SK-N-SH (cell line): Measurements from ENCODE around the gene PCGF2. TPM values are rescaled to one million over a fixed set of nuclear protein-coding genes. Genes with fewer than 3 reads are reported as not detected.

ENCODE experiments used
- CTCF ChIA-PET: fragments of 300-600, 350-600 bp; formaldehyde crosslinking; extraction: SDS; loops from one replicate; lab custom pipeline; 2021; lab: Yijun Ruan, JAX
- POLR2A ChIA-PET: fragments of 350-600 bp; sonication (Branson Sonifier 250); formaldehyde crosslinking; extraction: SDS; loops from one replicate; lab custom pipeline; 2020; ENCODE audit warnings: antibody characterized with exemption, inconsistent platforms; lab: Yijun Ruan, JAX
- DNase-seq: peaks from one replicate; pipeline ENCODE4 v3.0.0; 2012
- H2AFZ ChIP-seq: fragments of 200-600 bp; sonication (generic); 2 replicates; pipeline ENCODE4 v1.8.1; 2016; ENCODE audit warnings: antibody characterized with exemption, mild to moderate bottlenecking, low read depth
- H3F3A ChIP-seq: fragments of 200-600 bp; sonication (generic); replicated peaks from 2 replicates; pipeline ENCODE3; 2016; ENCODE audit warnings: antibody characterized with exemption, mild to moderate bottlenecking; ENCODE audit not compliant: insufficient read depth
- H3K27ac ChIP-seq, 2 experiments: fragments of 200-500 bp in 1 of 2; fragments of 200-600 bp in 1 of 2; sonication (Bioruptor generic) in 1 of 2; sonication (generic), shearing (Covaris generic) in 1 of 2; 2 replicates each; pipeline versions ENCODE4 v1.5.1 to v1.6.1; 2014 to 2016; ENCODE audit warnings: low read depth in 2 of 2, inconsistent platforms in 1 of 2, low read length in 1 of 2, mild to moderate bottlenecking in 1 of 2, mixed read lengths in 1 of 2
- H3K27me3 ChIP-seq: fragments of 200-600 bp; sonication (generic), shearing (Covaris generic); 2 replicates; pipeline ENCODE4 v1.6.1; 2016; ENCODE audit warnings: mixed run types; ENCODE audit not compliant: insufficient read depth
- H3K36me3 ChIP-seq, 2 experiments: fragments of 200-500 bp in 1 of 2; fragments of 200-600 bp in 1 of 2; sonication (Bioruptor generic) in 1 of 2; sonication (generic) in 1 of 2; replicated peaks in 1 of 2; 2 replicates each; pipeline versions ENCODE3 to v1.5.1; 2014 to 2016; ENCODE audit warnings: low read length in 1 of 2, mild to moderate bottlenecking in 1 of 2; ENCODE audit not compliant: insufficient read depth in 2 of 2, control insufficient read depth in 1 of 2
- H3K4me1 ChIP-seq, 2 experiments: fragments of 200-500 bp in 1 of 2; fragments of 200-600 bp in 1 of 2; sonication (Bioruptor generic) in 1 of 2; sonication (generic), shearing (Covaris generic) in 1 of 2; 2 replicates each; pipeline versions ENCODE4 v1.5.1 to v1.6.1; 2014 to 2016; ENCODE audit warnings: low read depth in 1 of 2, low read length in 1 of 2, mixed run types in 1 of 2; ENCODE audit not compliant: insufficient read depth in 2 of 2, control insufficient read depth in 1 of 2
- H3K4me2 ChIP-seq: fragments of 200-600 bp; sonication (generic), shearing (Covaris generic); 2 replicates; pipeline ENCODE4 v1.6.1; 2017; ENCODE audit warnings: mixed run types
- H3K4me3 ChIP-seq, 2 experiments: fragments of 200-500 bp in 1 of 2; fragments of 200-600 bp in 1 of 2; sonication (Bioruptor generic) in 1 of 2; sonication (generic), shearing (Covaris generic) in 1 of 2; 2 replicates each; pipeline versions ENCODE4 v1.5.1 to v1.8.1; 2014 to 2016; ENCODE audit warnings: low read depth in 2 of 2, inconsistent platforms in 1 of 2, low read length in 1 of 2, mild to moderate bottlenecking in 1 of 2, mixed read lengths in 1 of 2, moderate library complexity in 1 of 2
- H3K79me2 ChIP-seq: fragments of 200-600 bp; sonication (generic); 2 replicates; pipeline ENCODE4 v1.8.1; 2017; ENCODE audit warnings: mild to moderate bottlenecking; ENCODE audit not compliant: insufficient read depth
- H3K9ac ChIP-seq: fragments of 200-600 bp; sonication (generic); 2 replicates; pipeline ENCODE4 v1.6.1; 2017; ENCODE audit warnings: mixed run types
- H3K9me2 ChIP-seq: fragments of 200-600 bp; sonication (generic); 2 replicates; pipeline ENCODE4 v1.6.1; 2017; ENCODE audit warnings: mixed run types
- H3K9me3 ChIP-seq: fragments of 200-600 bp; sonication (generic); 2 replicates; pipeline ENCODE4 v1.6.1; 2017; ENCODE audit warnings: mixed run types, mild to moderate bottlenecking, moderate library complexity
- H4K20me1 ChIP-seq: fragments of 200-600 bp; sonication (generic); 2 replicates; pipeline ENCODE4 v1.6.1; 2017; ENCODE audit warnings: mild to moderate bottlenecking, mixed run types; ENCODE audit not compliant: insufficient read depth
- CHD2 ChIP-seq: fragments of 150-350 bp; IDR thresholded peaks from 2 replicates; pipeline ENCODE4 v1.6.1; 2018; ENCODE audit warnings: low read length; ENCODE audit not compliant: partially characterized antibody
- ELF1 ChIP-seq: IDR thresholded peaks from 2 replicates; pipeline ENCODE4 v1.4.0; 2012
- EZH2phosphoT487 ChIP-seq: fragments of 200-600 bp; sonication (generic); IDR thresholded peaks from 2 replicates; pipeline ENCODE4 v1.6.1; 2017; ENCODE audit warnings: low read depth, mixed run types, mild to moderate bottlenecking, antibody characterized with exemption, moderate library complexity, borderline replicate concordance
- FOXJ3 ChIP-seq: sonication (generic); formaldehyde crosslinking; IDR thresholded peaks from 2 replicates; pipeline ENCODE4 v1.5.1; 2020; ENCODE audit warnings: mild to moderate bottlenecking, missing genetic modification reagents
- FOXM1 ChIP-seq: IDR thresholded peaks from 2 replicates; pipeline ENCODE4 v1.4.0; 2012; ENCODE audit warnings: low read depth, mild to moderate bottlenecking
- GABPA ChIP-seq: IDR thresholded peaks from 2 replicates; pipeline ENCODE4 v1.4.0; 2012; ENCODE audit warnings: low read depth, mild to moderate bottlenecking
- MEF2A ChIP-seq: IDR thresholded peaks from 2 replicates; pipeline ENCODE4 v1.4.0; 2012; ENCODE audit warnings: low read depth, borderline replicate concordance
- MXI1 ChIP-seq: IDR thresholded peaks from 2 replicates; pipeline ENCODE4 v1.6.1; 2012; ENCODE audit warnings: mild to moderate bottlenecking, low read depth, low read length, improper control_type of control experiment
- NFIC ChIP-seq: IDR thresholded peaks from 2 replicates; pipeline ENCODE4 v1.4.0; 2012; ENCODE audit warnings: borderline replicate concordance
- NRF1 ChIP-seq: IDR thresholded peaks from 2 replicates; pipeline ENCODE4 v1.6.1; 2012; ENCODE audit warnings: low read depth, mild to moderate bottlenecking, low read length
- POLR2AphosphoS5 ChIP-seq: IDR thresholded peaks from 2 replicates; pipeline ENCODE4 v1.6.1; 2012; ENCODE audit warnings: low read depth, low read length
- RAD21 ChIP-seq: IDR thresholded peaks from 2 replicates; pipeline ENCODE4 v1.6.1; 2012; ENCODE audit warnings: mild to moderate bottlenecking, low read length
- RXRA ChIP-seq: IDR thresholded peaks from 2 replicates; pipeline ENCODE4 v1.4.0; 2012; ENCODE audit warnings: low read depth, mild to moderate bottlenecking, borderline replicate concordance
- TAF1 ChIP-seq: IDR thresholded peaks from 2 replicates; pipeline ENCODE4 v1.6.1; 2012; ENCODE audit warnings: low read depth, mild to moderate bottlenecking, low read length, moderate library complexity, borderline replicate concordance
- TCF12 ChIP-seq: IDR thresholded peaks from 2 replicates; pipeline ENCODE4 v1.4.0; 2012
- YY1 ChIP-seq: IDR thresholded peaks from 2 replicates; pipeline ENCODE4 v1.4.0; 2012; ENCODE audit warnings: low read depth, mild to moderate bottlenecking
- WGBS: methylation state at CpG from one replicate; pipeline ENCODE4 v1.1.6; 2017; ENCODE audit warnings: low lambda C conversion rate; 5-methylcytosine and 5-hydroxymethylcytosine counted together
- polyA plus RNA-seq, 3 experiments: library from polyadenylated mRNA; depleted of rRNA; stranded (reverse); fragments of >200 nt; gene quantifications; 2 replicates each; pipeline ENCODE4 v1.2.3, GENCODE V29; 2012
- TF ChIP-seq, protein P1 (sequence below): IDR thresholded peaks from 2 replicates; pipeline ENCODE4 v1.4.0; 2012; ENCODE audit warnings: low read depth
- TF ChIP-seq, protein P2 (sequence below): IDR thresholded peaks from 2 replicates; pipeline ENCODE4 v1.6.1; 2012; ENCODE audit warnings: mild to moderate bottlenecking, low read depth, low read length, moderate library complexity
- TF ChIP-seq, protein P3 (sequence below): fragments of 200-600 bp; sonication (generic); IDR thresholded peaks from 2 replicates; pipeline ENCODE4 v1.6.1; 2017; ENCODE audit warnings: antibody characterized with exemption, mild to moderate bottlenecking, moderate library complexity
- TF ChIP-seq, protein P4 (sequence below): IDR thresholded peaks from 2 replicates; pipeline ENCODE4 v1.4.0; 2012; ENCODE audit warnings: low read depth, borderline replicate concordance

Gene PCGF2
- polyA plus RNA-seq, 1 of the 3 experiments (the other 2 are of a cell fraction) = 39.8 TPM

DNA sequence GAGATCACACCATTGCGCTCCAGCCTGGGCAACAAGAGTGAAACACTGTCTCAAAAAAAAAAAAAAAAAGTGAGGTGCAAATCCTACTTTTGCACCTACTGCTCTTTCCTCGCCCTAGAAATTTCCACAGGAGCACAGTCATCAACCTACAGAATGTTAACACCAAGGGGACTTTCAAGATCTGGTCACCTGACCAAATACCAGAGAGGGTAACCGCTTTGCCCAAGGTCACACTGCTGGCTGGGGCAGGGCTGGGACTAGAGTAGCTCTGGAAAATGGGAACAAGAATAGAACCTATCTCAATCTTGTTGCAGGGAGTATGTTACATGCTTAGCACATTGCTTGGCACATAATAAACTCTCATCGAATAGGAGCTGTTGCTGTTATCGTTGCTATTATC lies 49.4 kb downstream of the PCGF2 start:
- ChIA-PET CTCF (no interaction called here), POLR2A (no interaction called here)
- Histone ChIP-seq H4K20me1 (no peaks in the 10 kb centered on the region), H3K79me2 (peaks cover 2% of the 10 kb centered on the region; the same call in 1 of the 2 replicates), H3K4me1 (peaks cover 10 to 26% of the 10 kb centered on the region in 2 experiments; a peak in 2 of 4 replicates), H3K4me3 (no peak overlapping the region), H2AFZ (no peak overlapping the region), H3F3A (peaks cover 23% of the 10 kb centered on the region), H3K4me2 (no peak overlapping the region), H3K36me3 (no peaks in the 10 kb centered on the region), H3K9me3 (no peaks in the 10 kb centered on the region), H3K9me2 (no peaks in the 10 kb centered on the region), H3K27ac (no peak overlapping the region), H3K27me3 (no peaks in the 10 kb centered on the region), H3K9ac (no peak overlapping the region)
- no peak for DNase-seq
- TF ChIP-seq FOXM1 = no peak
- no peak for TF ChIP-seq NFIC
- TF ChIP-seq YY1 = no peak
- no peak for TF ChIP-seq MEF2A
- TF ChIP-seq, protein P1, sequence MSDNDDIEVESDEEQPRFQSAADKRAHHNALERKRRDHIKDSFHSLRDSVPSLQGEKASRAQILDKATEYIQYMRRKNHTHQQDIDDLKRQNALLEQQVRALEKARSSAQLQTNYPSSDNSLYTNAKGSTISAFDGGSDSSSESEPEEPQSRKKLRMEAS = no peak
- no peak for TF ChIP-seq NRF1
- TF ChIP-seq FOXJ3 (CRISPR knock-in tag) = no peak
- no peak for TF ChIP-seq EZH2phosphoT487
- TF ChIP-seq GABPA = no peak
- no peak for TF ChIP-seq CHD2
- no peak for TF ChIP-seq TCF12
- TF ChIP-seq, protein P2, sequence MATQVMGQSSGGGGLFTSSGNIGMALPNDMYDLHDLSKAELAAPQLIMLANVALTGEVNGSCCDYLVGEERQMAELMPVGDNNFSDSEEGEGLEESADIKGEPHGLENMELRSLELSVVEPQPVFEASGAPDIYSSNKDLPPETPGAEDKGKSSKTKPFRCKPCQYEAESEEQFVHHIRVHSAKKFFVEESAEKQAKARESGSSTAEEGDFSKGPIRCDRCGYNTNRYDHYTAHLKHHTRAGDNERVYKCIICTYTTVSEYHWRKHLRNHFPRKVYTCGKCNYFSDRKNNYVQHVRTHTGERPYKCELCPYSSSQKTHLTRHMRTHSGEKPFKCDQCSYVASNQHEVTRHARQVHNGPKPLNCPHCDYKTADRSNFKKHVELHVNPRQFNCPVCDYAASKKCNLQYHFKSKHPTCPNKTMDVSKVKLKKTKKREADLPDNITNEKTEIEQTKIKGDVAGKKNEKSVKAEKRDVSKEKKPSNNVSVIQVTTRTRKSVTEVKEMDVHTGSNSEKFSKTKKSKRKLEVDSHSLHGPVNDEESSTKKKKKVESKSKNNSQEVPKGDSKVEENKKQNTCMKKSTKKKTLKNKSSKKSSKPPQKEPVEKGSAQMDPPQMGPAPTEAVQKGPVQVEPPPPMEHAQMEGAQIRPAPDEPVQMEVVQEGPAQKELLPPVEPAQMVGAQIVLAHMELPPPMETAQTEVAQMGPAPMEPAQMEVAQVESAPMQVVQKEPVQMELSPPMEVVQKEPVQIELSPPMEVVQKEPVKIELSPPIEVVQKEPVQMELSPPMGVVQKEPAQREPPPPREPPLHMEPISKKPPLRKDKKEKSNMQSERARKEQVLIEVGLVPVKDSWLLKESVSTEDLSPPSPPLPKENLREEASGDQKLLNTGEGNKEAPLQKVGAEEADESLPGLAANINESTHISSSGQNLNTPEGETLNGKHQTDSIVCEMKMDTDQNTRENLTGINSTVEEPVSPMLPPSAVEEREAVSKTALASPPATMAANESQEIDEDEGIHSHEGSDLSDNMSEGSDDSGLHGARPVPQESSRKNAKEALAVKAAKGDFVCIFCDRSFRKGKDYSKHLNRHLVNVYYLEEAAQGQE = no peak
- WGBS = 92% methylated on average over 5 of the region's 5 CpGs

DNA sequence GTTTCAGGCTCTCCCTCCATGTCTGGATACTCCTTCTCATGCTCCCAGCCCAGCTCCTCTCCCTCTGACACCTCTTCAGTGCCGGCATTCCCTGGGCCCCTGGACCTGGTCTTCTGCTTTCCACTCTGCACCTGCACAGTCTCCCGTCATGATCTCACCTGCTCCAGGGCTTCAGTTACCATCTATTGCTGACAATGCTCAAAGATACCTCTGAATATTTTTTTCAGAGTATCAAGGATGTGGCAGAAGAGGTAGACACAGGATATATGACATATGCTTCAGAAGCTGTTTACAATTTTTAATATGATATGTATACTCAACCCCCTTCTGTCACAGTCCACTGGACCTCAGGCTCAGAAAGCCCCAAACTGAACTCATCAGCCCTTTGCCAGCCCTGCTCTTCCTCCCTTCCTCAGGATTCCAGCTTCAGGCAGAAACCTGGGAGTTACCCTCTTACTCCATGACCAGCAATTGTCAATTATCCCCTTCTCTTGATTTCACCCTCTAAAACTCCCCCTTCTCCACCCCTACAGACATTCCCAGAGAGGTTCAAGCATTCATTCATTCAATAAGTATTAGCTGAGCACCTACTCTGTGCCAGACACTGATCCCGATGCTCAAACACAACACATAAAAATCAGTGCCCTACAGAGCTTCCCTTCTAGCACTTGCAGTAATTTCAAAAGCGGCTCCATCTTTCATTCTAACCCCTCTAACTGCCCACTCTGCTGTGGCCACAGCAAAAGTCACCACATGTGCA lies 50.9 kb downstream of the PCGF2 start:
- no peaks in the 10 kb centered on the region for H3K36me3 ChIP-seq
- POLR2A ChIA-PET = interaction anchor here (1.0 kb wide), 1 partner anchor 31 kb away, joined by 3 read pairs; no protein-coding TSS in a partner anchor
- 88% methylated on average over 4 of the region's 4 CpGs for WGBS
- H3K4me3 ChIP-seq = no peak overlapping the region
- H3K9me2 ChIP-seq = no peaks in the 10 kb centered on the region
- H3K4me1 ChIP-seq = peaks cover 13 to 23% of the 10 kb centered on the region in 2 experiments; a peak in 2 of 4 replicates
- no peaks in the 10 kb centered on the region for H3K79me2 ChIP-seq
- H3K9me3 ChIP-seq = no peaks in the 10 kb centered on the region
- CTCF ChIA-PET = interaction anchor here (1.2 to 1.7 kb wide), 4 partner anchors 20 to 188 kb away, joined by 3 to 7 read pairs (median 5); no protein-coding TSS in a partner anchor
- H2AFZ ChIP-seq = no peak overlapping the region
- no peak overlapping the region for H3K9ac ChIP-seq
- no peaks in the 10 kb centered on the region for H4K20me1 ChIP-seq
- no peak overlapping the region for H3K27ac ChIP-seq
- no peak overlapping the region for H3K4me2 ChIP-seq
- H3K27me3 ChIP-seq = no peaks in the 10 kb centered on the region
- peaks cover 11% of the 10 kb centered on the region for H3F3A ChIP-seq
- DNase-seq = no peak
- no peak for TF ChIP-seq ELF1
- TF ChIP-seq, protein P3, sequence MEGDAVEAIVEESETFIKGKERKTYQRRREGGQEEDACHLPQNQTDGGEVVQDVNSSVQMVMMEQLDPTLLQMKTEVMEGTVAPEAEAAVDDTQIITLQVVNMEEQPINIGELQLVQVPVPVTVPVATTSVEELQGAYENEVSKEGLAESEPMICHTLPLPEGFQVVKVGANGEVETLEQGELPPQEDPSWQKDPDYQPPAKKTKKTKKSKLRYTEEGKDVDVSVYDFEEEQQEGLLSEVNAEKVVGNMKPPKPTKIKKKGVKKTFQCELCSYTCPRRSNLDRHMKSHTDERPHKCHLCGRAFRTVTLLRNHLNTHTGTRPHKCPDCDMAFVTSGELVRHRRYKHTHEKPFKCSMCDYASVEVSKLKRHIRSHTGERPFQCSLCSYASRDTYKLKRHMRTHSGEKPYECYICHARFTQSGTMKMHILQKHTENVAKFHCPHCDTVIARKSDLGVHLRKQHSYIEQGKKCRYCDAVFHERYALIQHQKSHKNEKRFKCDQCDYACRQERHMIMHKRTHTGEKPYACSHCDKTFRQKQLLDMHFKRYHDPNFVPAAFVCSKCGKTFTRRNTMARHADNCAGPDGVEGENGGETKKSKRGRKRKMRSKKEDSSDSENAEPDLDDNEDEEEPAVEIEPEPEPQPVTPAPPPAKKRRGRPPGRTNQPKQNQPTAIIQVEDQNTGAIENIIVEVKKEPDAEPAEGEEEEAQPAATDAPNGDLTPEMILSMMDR = no peak
- TF ChIP-seq, protein P1 = no peak
- no peak for TF ChIP-seq RAD21
- no peak for TF ChIP-seq NRF1
- no peak for TF ChIP-seq FOXM1
- no peak for TF ChIP-seq TAF1
- no peak for TF ChIP-seq NFIC
- TF ChIP-seq RXRA = no peak
- TF ChIP-seq, protein P4, sequence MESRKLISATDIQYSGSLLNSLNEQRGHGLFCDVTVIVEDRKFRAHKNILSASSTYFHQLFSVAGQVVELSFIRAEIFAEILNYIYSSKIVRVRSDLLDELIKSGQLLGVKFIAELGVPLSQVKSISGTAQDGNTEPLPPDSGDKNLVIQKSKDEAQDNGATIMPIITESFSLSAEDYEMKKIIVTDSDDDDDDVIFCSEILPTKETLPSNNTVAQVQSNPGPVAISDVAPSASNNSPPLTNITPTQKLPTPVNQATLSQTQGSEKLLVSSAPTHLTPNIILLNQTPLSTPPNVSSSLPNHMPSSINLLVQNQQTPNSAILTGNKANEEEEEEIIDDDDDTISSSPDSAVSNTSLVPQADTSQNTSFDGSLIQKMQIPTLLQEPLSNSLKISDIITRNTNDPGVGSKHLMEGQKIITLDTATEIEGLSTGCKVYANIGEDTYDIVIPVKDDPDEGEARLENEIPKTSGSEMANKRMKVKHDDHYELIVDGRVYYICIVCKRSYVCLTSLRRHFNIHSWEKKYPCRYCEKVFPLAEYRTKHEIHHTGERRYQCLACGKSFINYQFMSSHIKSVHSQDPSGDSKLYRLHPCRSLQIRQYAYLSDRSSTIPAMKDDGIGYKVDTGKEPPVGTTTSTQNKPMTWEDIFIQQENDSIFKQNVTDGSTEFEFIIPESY = no peak
- no peak for TF ChIP-seq MXI1
- TF ChIP-seq POLR2AphosphoS5 = no peak
